Activated CD4-positive, alpha-beta T cell treated with anti-CD3 and anti-CD28 coated beads, Interleukin-2, amount 10 ng/mL, durations not matched to agents 24 days and 14 days (primary cell): ENCODE data around the gene RAD21L1. TPM values are rescaled to one million over a fixed set of nuclear protein-coding genes. Genes with fewer than 3 reads are reported as not detected.

Experiments used
- DNase-seq: peaks from one replicate; pipeline ENCODE4 v3.0.0; 2022
- H3K27ac Mint-ChIP-seq: one replicate; pipeline ENCODE4 v1.8.0; 2022; ENCODE audit warnings: mild to moderate bottlenecking, mixed read lengths
- H3K27me3 Mint-ChIP-seq: one replicate; pipeline ENCODE4 v1.8.0; 2022; ENCODE audit warnings: mixed read lengths
- H3K36me3 Mint-ChIP-seq: one replicate; pipeline ENCODE4 v1.8.0; 2022; ENCODE audit warnings: low read depth, mild to moderate bottlenecking, mixed read lengths
- H3K4me1 Mint-ChIP-seq: one replicate; pipeline ENCODE4 v1.8.0; 2021; ENCODE audit warnings: mixed read lengths
- H3K4me3 Mint-ChIP-seq: one replicate; pipeline ENCODE4 v1.8.0; 2022; ENCODE audit warnings: mild to moderate bottlenecking, moderate library complexity, mixed read lengths
- H3K9me3 Mint-ChIP-seq: one replicate; pipeline ENCODE4 v1.8.0; 2021; ENCODE audit warnings: mixed read lengths
- intact Hi-C: fragments of 100-400 bp; cut with micrococcal nuclease; formaldehyde crosslinking; loops from one replicate; pipeline ENCODE4 v1.15.1; 2023
- total RNA-seq: library from RNA; stranded (reverse); gene quantifications from 2 replicates; pipeline ENCODE4 v1.2.3, GENCODE V29; 2022

RAD21L1 gene
- total RNA-seq, 1 donor from 2014 or later, result not detected

GRCh38 chr20:1304710-1305515 is 79.1 kb downstream of the RAD21L1 start:
- H3K9me3 Mint-ChIP-seq, result no peaks in the 10 kb centered on the region
- no peak for DNase-seq
- H3K27ac Mint-ChIP-seq, result no peak overlapping the region
- intact Hi-C loops, result loop anchor here (5.0 kb wide), 1 partner anchor 78 kb away; the partner anchor contains the start of gene RAD21L1
- H3K4me1 Mint-ChIP-seq, result peaks cover 13% of the 10 kb centered on the region
- no peaks in the 10 kb centered on the region for H3K36me3 Mint-ChIP-seq
- no peak overlapping the region for H3K4me3 Mint-ChIP-seq
- H3K27me3 Mint-ChIP-seq, result no peaks in the 10 kb centered on the region

Other genes with a start within 250 kb of the RAD21L1 start
- not detected in 2 replicates for gene RSPO4, start 223.7 kb upstream of the RAD21L1 start, total RNA-seq
- gene PSMF1, start 107.4 kb upstream of the RAD21L1 start, total RNA-seq, result 168 and 172 TPM in 2 replicates
- 1.6 and 1.9 TPM in 2 replicates for gene TMEM74B, start 41.1 kb upstream of the RAD21L1 start, total RNA-seq
- gene C20orf202, start 22.6 kb upstream of the RAD21L1 start, total RNA-seq, result 0.12 TPM in 1 of 2 replicates, not detected in the other
- 1.7 and 1.8 TPM in 2 replicates for gene SNPH, start 40.2 kb downstream of the RAD21L1 start, total RNA-seq
- gene SDCBP2, start 103.1 kb downstream of the RAD21L1 start, total RNA-seq, result 2.0 and 3.0 TPM in 2 replicates
- gene FKBP1A, start 167.0 kb downstream of the RAD21L1 start, total RNA-seq, result 291 and 292 TPM in 2 replicates
- 101 and 109 TPM in 2 replicates for gene NSFL1C, start 240.8 kb downstream of the RAD21L1 start, total RNA-seq